Fibroblast of skin of left quadriceps (primary cell): ENCODE data around the gene ZNF334.

Source experiments
- DNase-seq, 2 experiments: peaks; one replicate each; pipeline ENCODE4 v3.0.0-alpha.2; 2013; ENCODE audit warnings: low read depth in 2 of 2

The ZNF334 gene

GRCh38 chr20:46487628-46488027 lies 25.7 kb downstream of the ZNF334 start:
- DNase-seq, result no peak

- DNase-seq, result no peak
Measured at GRCh38 chr20:46485431-46485830, 27.9 kb downstream of the ZNF334 start.

- DNase-seq, result no peak
Measured at GRCh38 chr20:46484954-46485353, 28.4 kb downstream of the ZNF334 start.

GRCh38 chr20:46483879-46484278 lies 29.5 kb downstream of the ZNF334 start:
- DNase-seq, result no peak

- no peak for DNase-seq
Measured at GRCh38 chr20:46482864-46483263, 30.5 kb downstream of the ZNF334 start.

- DNase-seq, result no peak
Measured at GRCh38 chr20:46477640-46478039, 35.7 kb downstream of the ZNF334 start.

- DNase-seq, result no peak
Measured at GRCh38 chr20:46477225-46477624, 36.1 kb downstream of the ZNF334 start.

GRCh38 chr20:46468508-46468907 lies 44.9 kb downstream of the ZNF334 start:
- DNase-seq, result no peak

GRCh38 chr20:46464451-46464850 lies 48.9 kb downstream of the ZNF334 start:
- DNase-seq, result no peak

GRCh38 chr20:46463852-46464251 lies 49.5 kb downstream of the ZNF334 start:
- DNase-seq, result no peak

- no peak for DNase-seq
Measured at GRCh38 chr20:46461808-46462207, 51.6 kb downstream of the ZNF334 start.

- no peak for DNase-seq
Measured at GRCh38 chr20:46458866-46459750, 54.3 kb downstream of the ZNF334 start.

- no peak for DNase-seq
Measured at GRCh38 chr20:46456255-46457028, 56.9 kb downstream of the ZNF334 start.

GRCh38 chr20:46455729-46456128 lies 57.6 kb downstream of the ZNF334 start:
- no peak for DNase-seq
